ENCODE results near the gene HTR7. TPM values are rescaled to one million over a fixed set of nuclear protein-coding genes. Genes with fewer than 3 reads are reported as not detected.

The HTR7 gene
- 0.09 to 0.15 TPM (median 0.10 TPM) in 5 replicates for total RNA-seq (2022; extraction: Qiagen RNA extraction; ENCODE audit: low read depth)

GRCh38 chr10:90857635-90858460, at the start of gene HTR7:
HTR7 (minus strand) TSS chr10:90858039; CDS start chr10:90857671, 368 bp downstream.

GRCh38 chr10:90871766-90872647, 14.2 kb upstream of the HTR7 start, which contains the start of gene RPP30:
RPP30 (plus strand) TSS chr10:90871974; CDS start chr10:90871987, 13 bp downstream.

Other genes with a start within 250 kb of the HTR7 start
- gene RPP30, start 13.9 kb upstream of the HTR7 start, total RNA-seq (2022; extraction: Qiagen RNA extraction; ENCODE audit: low read depth): 48.7 to 57.9 TPM (median 56.2 TPM) in 5 replicates
- 3.8 to 10.5 TPM (median 7.1 TPM) in 5 replicates for gene ANKRD1, start 63.0 kb upstream of the HTR7 start, total RNA-seq (2022; extraction: Qiagen RNA extraction; ENCODE audit: low read depth)